Measurements from ENCODE around the gene ITGBL1. TPM values are rescaled to one million over a fixed set of nuclear protein-coding genes. Genes with fewer than 3 reads are reported as not detected.

The ITGBL1 gene
- total and polyA plus RNA-seq, 2 of the 4 experiments (the other 2 are of a cell fraction): 22.2 to 24.2 TPM

- TF ChIP-seq RAD21 (IDR thresholded peaks at IDR 0.05; ENCODE audit: low read length): no peak
Measured at GRCh38 chr13:101415358-101416174, 36.9 kb upstream of the ITGBL1 start (continued).

GRCh38 chr13:101416181-101417042 is 36.1 kb upstream of the ITGBL1 start, which contains the start of gene NALCN:
TSS of gene NALCN (minus strand) at chr13:101416508. CDS start at chr13:101399126, 17,382 bp downstream.
- H3K27me3 ChIP-seq (ENCODE audit: control insufficient read depth, insufficient read depth, low read length): no peaks in the 10 kb centered on the region
- dilution Hi-C loops (cut with HindIII; ENCODE audit: low sequenced_read_pairs, unreplicated experiment): no loop called here
- H4K91ac ChIP-seq (ENCODE audit: insufficient read depth, low read depth, low read length): peak within 1 kb of the TSS; percentile 47; the same call in 1 of the 2 replicates
- BruUV-seq (replicated peaks): no TSS peak
- no peak for DNase-seq
- CTCF ChIA-PET: no interaction called here
- H3K4ac ChIP-seq (ENCODE audit: low read depth, low read length): peak within 1 kb of the TSS; percentile 66
- peak within 1 kb of the TSS; percentile 44 for H2BK5ac ChIP-seq (ENCODE audit: low read depth, low read length, poor library complexity, severe bottlenecking)
- peak within 1 kb of the TSS; percentile 49; the same call in 1 of the 2 replicates for H3K9ac ChIP-seq (ENCODE audit: low read depth, low read length)
- peak; percentile 92 for ATAC-seq (ENCODE audit: low read depth)
- no peaks in the 10 kb centered on the region for H3K9me1 ChIP-seq (ENCODE audit: insufficient read depth, low read length)
- no peak within 1 kb of the TSS; the same call in 2 of the 3 replicates for H2BK15ac ChIP-seq (ENCODE audit: low read depth, low read length)
- H3K23ac ChIP-seq (ENCODE audit: low read depth, low read length): no peak within 1 kb of the TSS; the same call in none of the 2 replicates
- H3K4me2 ChIP-seq (ENCODE audit: low read depth, low read length): peak within 1 kb of the TSS; percentile 93
- H3K18ac ChIP-seq (ENCODE audit: low read depth, low read length): peak within 1 kb of the TSS; percentile 24
- peak within 1 kb of the TSS; percentile 20; the same call in 1 of the 2 replicates for H3K27ac ChIP-seq (ENCODE audit: insufficient read depth, low read length)
- peaks cover 2% of the 10 kb centered on the region; the same call in 1 of the 2 replicates for H3K4me1 ChIP-seq (ENCODE audit: control insufficient read depth, insufficient read depth, low read length)
- TF ChIP-seq POLR2A (IDR thresholded peaks at IDR 0.05; ENCODE audit: low read depth, low read length) (no peak), CHD1 (IDR thresholded peaks at IDR 0.05; ENCODE audit: low read depth, low read length) (no peak), RAD21 (IDR thresholded peaks at IDR 0.05; ENCODE audit: low read length) (no peak), MAZ (IDR thresholded peaks at IDR 0.05; ENCODE audit: borderline replicate concordance, low read depth, low read length) (no peak), RFX5 (IDR thresholded peaks at IDR 0.05; ENCODE audit: low read depth, low read length) (no peak), RCOR1 (IDR thresholded peaks at IDR 0.05; ENCODE audit: insufficient replicate concordance, low read length) (no peak), FOS (IDR thresholded peaks at IDR 0.05; ENCODE audit: low read depth, low read length) (no peak), SMC3 (IDR thresholded peaks at IDR 0.05; ENCODE audit: low read depth, low read length) (no peak), BHLHE40 (IDR thresholded peaks at IDR 0.05; ENCODE audit: low read depth, low read length) (no peak), MAFK (IDR thresholded peaks at IDR 0.05; ENCODE audit: low read depth, low read length) (no peak), MXI1 (IDR thresholded peaks at IDR 0.05; ENCODE audit: borderline replicate concordance, low read depth, low read length) (no peak), USF2 (IDR thresholded peaks at IDR 0.05; ENCODE audit: low read depth, low read length) (no peak), CEBPB (IDR thresholded peaks at IDR 0.05; ENCODE audit: low read depth, low read length) (no peak)
- POLR2A ChIA-PET (ENCODE audit: unreplicated experiment): interaction anchor here (0.6 kb wide), 1 partner anchor 79 kb away, joined by 3 read pairs; no protein-coding TSS in a partner anchor
- H2BK120ac ChIP-seq (ENCODE audit: low read depth, low read length): peak within 1 kb of the TSS; percentile 77
- H3K36me3 ChIP-seq (ENCODE audit: control insufficient read depth, insufficient read depth, low read length): no peaks in the 10 kb centered on the region
- no peaks in the 10 kb centered on the region for H4K20me1 ChIP-seq (ENCODE audit: insufficient read depth, low read length)
- H3K14ac ChIP-seq (replicated peaks; ENCODE audit: low read depth, low read length): 0 out of 2 replicates have a peak within 1 kb of the TSS, but pooled peaks have one; percentile 48
- 1% methylated on average over 23 of the region's 85 CpGs; no CpG with 5 or more reads in 1 of the 2 experiments for WGBS, 2 experiments (ENCODE audit: extremely low coverage in 2 of 2, insufficient read length in 1 of 2)
- peak within 1 kb of the TSS; percentile 42 to 65; a peak in 3 of 4 replicates for H4K8ac ChIP-seq (ENCODE audit: low read depth in 2 of 2, low read length in 2 of 2)
- no peaks in the 10 kb centered on the region for H3K79me1 ChIP-seq (ENCODE audit: low read depth in 1 of 2, low read length in 2 of 2)
- peak within 1 kb of the TSS; percentile 85 for H2AK9ac ChIP-seq (replicated peaks; ENCODE audit: low read depth, low read length, poor library complexity)
- no peak within 1 kb of the TSS for H4K5ac ChIP-seq (ENCODE audit: low read depth, low read length)
- H2BK20ac ChIP-seq (ENCODE audit: low read depth, low read length): peak within 1 kb of the TSS; percentile 8
- in situ Hi-C loops (cut with MboI; ENCODE audit: low sequenced_read_pairs): no loop called here
- peak within 1 kb of the TSS; percentile 65 for H3K4me3 ChIP-seq (ENCODE audit: insufficient read depth, low read depth, low read length)
- peak within 1 kb of the TSS; percentile 49; the same call in 1 of the 2 replicates for H2AK5ac ChIP-seq (ENCODE audit: low read depth, low read length)
- H3K9me3 ChIP-seq (ENCODE audit: control insufficient read depth, insufficient read depth, low read length): no peaks in the 10 kb centered on the region
- intact Hi-C loops (cut with micrococcal nuclease): loop anchor here (5.0 kb wide), 2 partner anchors 36 to 264 kb away; partner anchors contain the start of gene ITGBL1
- no peak within 1 kb of the TSS for H3K56ac ChIP-seq (ENCODE audit: extremely low read depth, insufficient read depth, low read length)
- H2AFZ ChIP-seq (replicated peaks; ENCODE audit: low read length, poor library complexity): peak within 1 kb of the TSS; percentile 98

Measured in IMR-90 (cell line).